IPS-18a (cell line): ENCODE data around the gene ARHGEF4.

Experiments
- H3K27ac ChIP-seq: one replicate; pipeline ENCODE4 v1.5.1; 2013; ENCODE audit warnings: low read length
- H3K27me3 ChIP-seq: one replicate; pipeline ENCODE4 v1.6.1; 2013; ENCODE audit warnings: mild to moderate bottlenecking, low read length; ENCODE audit not compliant: control insufficient read depth, insufficient read depth
- H3K36me3 ChIP-seq: one replicate; pipeline ENCODE4 v1.6.1; 2013; ENCODE audit warnings: low read depth, low read length; ENCODE audit not compliant: control insufficient read depth
- H3K4me1 ChIP-seq: one replicate; pipeline ENCODE4 v1.6.1; 2013; ENCODE audit warnings: low read depth, low read length; ENCODE audit not compliant: control insufficient read depth
- H3K4me3 ChIP-seq: one replicate; pipeline ENCODE4 v1.5.1; 2013; ENCODE audit warnings: low read length
- H3K9ac ChIP-seq: one replicate; pipeline ENCODE4 v1.6.1; 2013; ENCODE audit warnings: mild to moderate bottlenecking, low read length, moderate library complexity
- H3K9me3 ChIP-seq: one replicate; pipeline ENCODE4 v1.6.1; 2013; ENCODE audit warnings: low read depth, low read length; ENCODE audit not compliant: control insufficient read depth

The ARHGEF4 gene

GRCh38 chr2:131040661-131041401 lies 204.1 kb downstream of the ARHGEF4 start:
- no peak overlapping the region for H3K9ac ChIP-seq
- H3K27me3 ChIP-seq: peaks cover 6% of the 10 kb centered on the region
- no peak overlapping the region for H3K4me3 ChIP-seq
- H3K4me1 ChIP-seq: no peaks in the 10 kb centered on the region
- no peak overlapping the region for H3K27ac ChIP-seq
- no peaks in the 10 kb centered on the region for H3K36me3 ChIP-seq
- no peaks in the 10 kb centered on the region for H3K9me3 ChIP-seq

GRCh38 chr2:131041402-131042147 lies 204.9 kb downstream of the ARHGEF4 start:
- Histone ChIP-seq H3K27me3 (no peaks in the 10 kb centered on the region), H3K36me3 (no peaks in the 10 kb centered on the region), H3K9me3 (no peaks in the 10 kb centered on the region), H3K27ac (no peak overlapping the region), H3K9ac (no peak overlapping the region), H3K4me3 (no peak overlapping the region), H3K4me1 (no peaks in the 10 kb centered on the region)

GRCh38 chr2:131042148-131042775 lies 205.5 kb downstream of the ARHGEF4 start:
- H3K9ac ChIP-seq: no peak overlapping the region
- H3K4me1 ChIP-seq: no peaks in the 10 kb centered on the region
- H3K36me3 ChIP-seq: peaks cover under 1% of the 10 kb centered on the region
- H3K9me3 ChIP-seq: no peaks in the 10 kb centered on the region
- H3K27ac ChIP-seq: no peak overlapping the region
- H3K27me3 ChIP-seq: no peaks in the 10 kb centered on the region
- no peak overlapping the region for H3K4me3 ChIP-seq

- Histone ChIP-seq H3K9me3 (no peaks in the 10 kb centered on the region), H3K4me3 (no peak overlapping the region), H3K4me1 (no peaks in the 10 kb centered on the region), H3K9ac (no peak overlapping the region), H3K27ac (no peak overlapping the region), H3K27me3 (no peaks in the 10 kb centered on the region), H3K36me3 (peaks cover 8% of the 10 kb centered on the region)
These were observed 206.7 kb downstream of the ARHGEF4 start for GRCh38 chr2:131043199-131044074.

GRCh38 chr2:131044075-131044756 lies 207.5 kb downstream of the ARHGEF4 start:
- Histone ChIP-seq H3K9me3 (no peaks in the 10 kb centered on the region), H3K9ac (no peak overlapping the region), H3K36me3 (peaks cover 16% of the 10 kb centered on the region), H3K27me3 (no peaks in the 10 kb centered on the region), H3K27ac (no peak overlapping the region), H3K4me3 (no peak overlapping the region), H3K4me1 (no peaks in the 10 kb centered on the region)

- no peak overlapping the region for H3K4me3 ChIP-seq
- H3K27ac ChIP-seq: no peak overlapping the region
- H3K9me3 ChIP-seq: no peaks in the 10 kb centered on the region
- H3K4me1 ChIP-seq: no peaks in the 10 kb centered on the region
- peaks cover 21% of the 10 kb centered on the region for H3K36me3 ChIP-seq
- H3K9ac ChIP-seq: no peak overlapping the region
- H3K27me3 ChIP-seq: no peaks in the 10 kb centered on the region
These were observed 208.0 kb downstream of the ARHGEF4 start for GRCh38 chr2:131044757-131045150.

- no peak overlapping the region for H3K27ac ChIP-seq
- peaks cover 28% of the 10 kb centered on the region for H3K36me3 ChIP-seq
These were observed 208.7 kb downstream of the ARHGEF4 start for GRCh38 chr2:131045286-131046027.

GRCh38 chr2:131046028-131046917 lies 209.6 kb downstream of the ARHGEF4 start:
- H3K4me1 ChIP-seq: no peaks in the 10 kb centered on the region
- no peak overlapping the region for H3K4me3 ChIP-seq
- no peaks in the 10 kb centered on the region for H3K9me3 ChIP-seq
- peaks cover 31% of the 10 kb centered on the region for H3K36me3 ChIP-seq
- no peak overlapping the region for H3K27ac ChIP-seq
- no peaks in the 10 kb centered on the region for H3K27me3 ChIP-seq
- no peak overlapping the region for H3K9ac ChIP-seq

More at GRCh38 chr2:131045286-131046027, 208.7 kb downstream of the ARHGEF4 start:
- no peaks in the 10 kb centered on the region for H3K4me1 ChIP-seq
- no peaks in the 10 kb centered on the region for H3K9me3 ChIP-seq
- no peak overlapping the region for H3K9ac ChIP-seq
- no peak overlapping the region for H3K4me3 ChIP-seq
- no peaks in the 10 kb centered on the region for H3K27me3 ChIP-seq

GRCh38 chr2:131046918-131047652 lies 210.4 kb downstream of the ARHGEF4 start:
- Histone ChIP-seq H3K4me1 (no peaks in the 10 kb centered on the region), H3K4me3 (no peak overlapping the region), H3K36me3 (peaks cover 39% of the 10 kb centered on the region), H3K9me3 (no peaks in the 10 kb centered on the region), H3K27ac (no peak overlapping the region), H3K27me3 (no peaks in the 10 kb centered on the region), H3K9ac (no peak overlapping the region)
